ENCODE data around the gene PHETA1.
"Not testable (repeated sequence)": the region's sequence is repeated elsewhere in the genome, so short reads cannot be mapped to it uniquely, and the experiment has no call there.

GRCh38 chr12:111340680-111341079 lies 28.2 kb downstream of the PHETA1 start:
- TF ChIP-seq CTCF (IDR thresholded peaks at IDR 0.05); YY1 (IDR thresholded peaks at IDR 0.05; ENCODE audit: low read depth); POLR2AphosphoS5 (IDR thresholded peaks at IDR 0.05; ENCODE audit: low read depth, low read length); SMC3 (IDR thresholded peaks at IDR 0.05; ENCODE audit: low read depth, low read length); IRF3 (IDR thresholded peaks at IDR 0.05; ENCODE audit: low read depth, low read length); SIN3A (IDR thresholded peaks at IDR 0.05; ENCODE audit: borderline replicate concordance, low read depth, low read length); TAF1 (IDR thresholded peaks at IDR 0.05; ENCODE audit: borderline replicate concordance, low read depth, low read length); TCF12 (IDR thresholded peaks at IDR 0.05); NRF1 (IDR thresholded peaks at IDR 0.05; ENCODE audit: low read depth, low read length); EP300 (IDR thresholded peaks at IDR 0.05; ENCODE audit: borderline replicate concordance in 1 of 2, low read depth in 1 of 2, low read length in 1 of 2); MXI1 (IDR thresholded peaks at IDR 0.05; ENCODE audit: low read depth, low read length): not testable (repeated sequence)
